GM12878 (cell line): ENCODE measurements around the gene KRT79. TPM values are rescaled to one million over a fixed set of nuclear protein-coding genes. Genes with fewer than 3 reads are reported as not detected.

Source experiments
- ATAC-seq: fragments of 200-7000 bp; cut with Tn5 transposase; 3 replicates; pipeline ENCODE4 v1.9.1; 2020; ENCODE audit warnings: mild to moderate bottlenecking, moderate library complexity
- BruUV-seq: library from RNA; stranded (reverse); fragments of 400-500 nt; replicated peaks from 2 replicates; lab custom pipeline; 2021; lab: Mats Ljungman, UMichigan
- CTCF ChIA-PET: fragments of 300-600 bp; sonication (Branson Sonifier 250); formaldehyde crosslinking; extraction: SDS; loops from one replicate; lab custom pipeline; 2021; ENCODE audit warnings: inconsistent platforms; lab: Yijun Ruan, JAX
- POLR2A ChIA-PET: fragments of 350-600 bp; formaldehyde crosslinking; extraction: SDS; loops from one replicate; lab custom pipeline; 2021; ENCODE audit warnings: inconsistent platforms; lab: Charles Lee
- RAD21 ChIA-PET: fragments of 300-600 bp; sonication (Branson Sonifier 250); formaldehyde crosslinking; loops from one replicate; lab custom pipeline; 2023; ENCODE audit warnings: antibody characterized with exemption; ENCODE audit not compliant: unreplicated experiment; lab: Charles Lee
- SMC1A ChIA-PET: fragments of 300-600 bp; sonication (Branson Sonifier 250); formaldehyde crosslinking; loops from one replicate; lab custom pipeline; 2023; ENCODE audit not compliant: unreplicated experiment, uncharacterized antibody; lab: Charles Lee
- DNase-seq: peaks from one replicate; pipeline ENCODE4 v3.0.0-alpha.2; 2011; ENCODE audit warnings: low read depth, low spot score
- FAIRE-seq: peaks from 3 replicates; lab custom pipeline; 2011; peaks lifted over from hg19 to GRCh38; lab: Jason Lieb, UNC
- H2AFZ ChIP-seq: 2 replicates; pipeline ENCODE4 v1.6.0; 2011; ENCODE audit warnings: low read depth, low read length, control low read depth; ENCODE audit not compliant: control insufficient read depth
- H3K27ac ChIP-seq: 2 replicates; pipeline ENCODE4 v1.5.1; 2011; ENCODE audit warnings: control low read depth; ENCODE audit not compliant: control insufficient read depth, insufficient read depth
- H3K27me3 ChIP-seq, 2 experiments: replicated peaks in 1 of 2; 2 replicates each; pipeline versions ENCODE4 v1.6.0 to v1.6.1; 2011; ENCODE audit warnings: low read length in 1 of 2; ENCODE audit not compliant: control insufficient read depth in 2 of 2, insufficient read depth in 2 of 2
- H3K36me3 ChIP-seq, 2 experiments: 2 replicates each; pipeline ENCODE4 v1.5.1; 2011; ENCODE audit warnings: low read length in 1 of 2; ENCODE audit not compliant: control insufficient read depth in 2 of 2, insufficient read depth in 2 of 2
- H3K4me1 ChIP-seq: 2 replicates; pipeline ENCODE4 v1.6.1; 2011; ENCODE audit warnings: mild to moderate bottlenecking, low read length, moderate library complexity, mixed read lengths; ENCODE audit not compliant: control insufficient read depth, insufficient read depth
- H3K4me2 ChIP-seq: 2 replicates; pipeline ENCODE4 v1.6.0; 2011; ENCODE audit warnings: control low read depth; ENCODE audit not compliant: control insufficient read depth, insufficient read depth
- H3K4me3 ChIP-seq: fragments of 200-600 bp; sonication (generic); 2 replicates; pipeline ENCODE4 v1.5.1; 2016
- H3K79me2 ChIP-seq: 2 replicates; pipeline ENCODE4 v1.6.0; 2011; ENCODE audit warnings: low read length; ENCODE audit not compliant: control insufficient read depth, insufficient read depth
- H3K9ac ChIP-seq: 2 replicates; pipeline ENCODE4 v1.8.0; 2011; ENCODE audit warnings: low read length, control low read depth, mixed read lengths; ENCODE audit not compliant: control insufficient read depth, insufficient read depth
- H3K9me3 ChIP-seq: replicated peaks from 3 replicates; pipeline ENCODE4 v1.5.1; 2011; ENCODE audit warnings: mild to moderate bottlenecking, low read length; ENCODE audit not compliant: control insufficient read depth, insufficient read depth
- H4K20me1 ChIP-seq: 2 replicates; pipeline ENCODE4 v1.6.0; 2011; ENCODE audit not compliant: control insufficient read depth, insufficient read depth
- BCL11A ChIP-seq: IDR thresholded peaks from 2 replicates; pipeline ENCODE4 v1.6.1; 2011; ENCODE audit warnings: low read depth, low read length
- CHD4 ChIP-seq: fragments of 200-600 bp; sonication (generic); IDR thresholded peaks from 2 replicates; pipeline ENCODE4 v1.6.1; 2016; ENCODE audit warnings: mild to moderate bottlenecking
- MEF2A ChIP-seq: IDR thresholded peaks from 2 replicates; pipeline ENCODE4 v1.6.1; 2011; ENCODE audit warnings: low read depth, mild to moderate bottlenecking, low read length, moderate library complexity; ENCODE audit not compliant: insufficient read depth
- NFXL1 ChIP-seq: fragments of 450-650 bp; IDR thresholded peaks from 2 replicates; pipeline ENCODE4 v1.6.1; 2017; ENCODE audit warnings: antibody characterized with exemption, mild to moderate bottlenecking, borderline replicate concordance
- SIN3A ChIP-seq: IDR thresholded peaks from 2 replicates; pipeline ENCODE4 v1.6.1; 2012; ENCODE audit warnings: low read depth, low read length, improper control_type of control experiment
- TCF3 ChIP-seq: IDR thresholded peaks from 2 replicates; pipeline ENCODE4 v1.6.1; 2012; ENCODE audit warnings: low read depth, mild to moderate bottlenecking, low read length, borderline replicate concordance; ENCODE audit not compliant: insufficient read depth
- WGBS: methylation state at CpG from one replicate; pipeline ENCODE4 v1.1.6; 2016; ENCODE audit warnings: low lambda C conversion rate; ENCODE audit not compliant: insufficient replicate concordance, insufficient coverage; ENCODE audit errors: missing lambda C conversion rate; 5-methylcytosine and 5-hydroxymethylcytosine counted together
- in situ Hi-C: fragments of 300-500 bp; cut with MboI; formaldehyde crosslinking; loops from 9 replicates; pipeline ENCODE4 v1.14.3; 2018; ENCODE audit warnings: mixed read lengths
- intact Hi-C: fragments of 100-400 bp; cut with micrococcal nuclease; formaldehyde crosslinking; loops from one replicate; pipeline ENCODE4 v1.14.2; 2022; ENCODE audit not compliant: unreplicated experiment
- polyA plus RNA-seq, 11 experiments: library from polyadenylated mRNA; depleted of rRNA in 4 of 11; unstranded in 6 of 11; stranded (reverse) in 5 of 11; fragments of >200 nt; fragmentation: Nextera tagmentation in 4 of 11; fragmentation: Illumina TruSeq in 1 of 11; extraction: Ambion mirVana in 4 of 11; extraction: Trizol in 1 of 11; gene quantifications; 1 replicate in 1 of 11; 2 replicates in 10 of 11; pipeline versions ENCODE4 v1.2.1 to v1.2.3, GENCODE V29; 2011 to 2016; ENCODE audit warnings: inconsistent platforms in 2 of 11, missing spikeins in 2 of 11, low read depth in 1 of 11
- total RNA-seq, 4 experiments: library from RNA; depleted of rRNA in 3 of 4; stranded (reverse); fragments of >200 nt in 3 of 4; fragmentation: Illumina TruSeq in 1 of 4; extraction: Trizol in 1 of 4; gene quantifications; 2 replicates each; pipeline versions ENCODE4 v1.2.1 to v1.2.3, GENCODE V29; 2013 to 2021
- TF ChIP-seq, protein P1 (sequence below): fragments of 450-650 bp; IDR thresholded peaks from 2 replicates; pipeline ENCODE4 v1.6.1; 2017; ENCODE audit warnings: mild to moderate bottlenecking, low read depth, inconsistent platforms; ENCODE audit not compliant: poor library complexity, severe bottlenecking
- TF ChIP-seq, protein P2 (sequence below): fragments of 450-650 bp; conservative IDR thresholded peaks from 2 replicates; pipeline ENCODE4 v1.6.1; 2017; ENCODE audit warnings: mild to moderate bottlenecking, moderate library complexity
- TF ChIP-seq, protein P3 (sequence below): fragments of 450-650 bp; formaldehyde crosslinking; IDR thresholded peaks from 2 replicates; pipeline ENCODE4 v1.4.0; 2022; ENCODE audit warnings: mild to moderate bottlenecking, moderate library complexity

KRT79 gene
- total and polyA plus RNA-seq, 10 of the 15 experiments (the other 5 are each of a cell fraction or from before 2014, with no cell fraction given) = 0.03 to 0.09 (median 0.07) TPM; not detected in 7

DNA sequence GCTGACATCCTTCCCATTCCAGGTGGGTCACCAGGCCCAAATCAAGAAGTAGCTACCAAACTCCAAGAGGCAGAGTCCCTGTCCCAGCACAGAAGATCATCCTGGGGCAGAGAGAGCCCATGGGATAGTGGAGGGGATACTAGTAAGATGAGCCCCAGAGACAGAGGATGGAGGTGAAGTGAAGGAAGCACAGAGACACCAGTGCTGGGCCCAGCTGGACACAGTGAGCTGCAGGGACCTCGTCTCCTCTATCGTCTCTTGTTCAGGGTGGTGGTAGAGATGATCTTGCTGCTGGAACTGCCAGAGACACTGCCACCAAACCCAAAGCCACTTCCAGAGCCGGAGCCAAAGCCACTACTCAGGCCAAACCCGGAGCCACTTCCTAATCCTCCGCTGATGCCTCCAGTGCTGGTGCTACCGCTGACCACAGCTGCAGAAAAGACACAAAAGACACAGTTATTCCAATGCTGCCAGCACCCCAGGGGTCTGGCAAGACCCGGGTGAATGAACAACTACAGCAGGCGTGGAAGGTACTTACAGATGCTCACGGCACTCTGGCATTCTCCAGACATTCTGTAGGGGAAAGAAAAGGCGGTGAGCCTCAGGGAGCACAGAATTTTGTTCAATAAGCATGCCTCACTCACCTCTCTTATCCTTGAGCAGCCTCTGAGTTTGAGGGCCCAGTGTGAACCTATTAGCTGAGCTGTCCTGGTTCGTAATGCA lies 27.1 kb downstream of the KRT79 start:
- intact Hi-C loops (no loop called here), in situ Hi-C loops (no loop called here)
- no peaks in the 10 kb centered on the region for H3K79me2 ChIP-seq
- H3K27ac ChIP-seq = no peak overlapping the region
- ATAC-seq (no peak), FAIRE-seq (no peak), DNase-seq (no peak)
- no peaks in the 10 kb centered on the region for H4K20me1 ChIP-seq
- no peaks in the 10 kb centered on the region for H3K4me1 ChIP-seq
- no TSS peak for BruUV-seq
- H2AFZ ChIP-seq = no peak overlapping the region
- POLR2A ChIA-PET = no interaction called here
- WGBS = 14% methylated on average over 11 of the region's 11 CpGs
- CTCF ChIA-PET = no interaction called here
- no peak overlapping the region for H3K4me3 ChIP-seq
- H3K27me3 ChIP-seq = peaks cover 0 to 5% of the 10 kb centered on the region in 2 experiments; a peak in 1 of 4 replicates
- H3K4me2 ChIP-seq = no peak overlapping the region
- H3K36me3 ChIP-seq = no peaks in the 10 kb centered on the region
- SMC1A ChIA-PET = no interaction called here
- no peaks in the 10 kb centered on the region for H3K9me3 ChIP-seq
- TF ChIP-seq SIN3A (no peak), NFXL1 (no peak), TCF3 (no peak), CHD4 (no peak), MEF2A (no peak), BCL11A (no peak)
- TF ChIP-seq, protein P1, sequence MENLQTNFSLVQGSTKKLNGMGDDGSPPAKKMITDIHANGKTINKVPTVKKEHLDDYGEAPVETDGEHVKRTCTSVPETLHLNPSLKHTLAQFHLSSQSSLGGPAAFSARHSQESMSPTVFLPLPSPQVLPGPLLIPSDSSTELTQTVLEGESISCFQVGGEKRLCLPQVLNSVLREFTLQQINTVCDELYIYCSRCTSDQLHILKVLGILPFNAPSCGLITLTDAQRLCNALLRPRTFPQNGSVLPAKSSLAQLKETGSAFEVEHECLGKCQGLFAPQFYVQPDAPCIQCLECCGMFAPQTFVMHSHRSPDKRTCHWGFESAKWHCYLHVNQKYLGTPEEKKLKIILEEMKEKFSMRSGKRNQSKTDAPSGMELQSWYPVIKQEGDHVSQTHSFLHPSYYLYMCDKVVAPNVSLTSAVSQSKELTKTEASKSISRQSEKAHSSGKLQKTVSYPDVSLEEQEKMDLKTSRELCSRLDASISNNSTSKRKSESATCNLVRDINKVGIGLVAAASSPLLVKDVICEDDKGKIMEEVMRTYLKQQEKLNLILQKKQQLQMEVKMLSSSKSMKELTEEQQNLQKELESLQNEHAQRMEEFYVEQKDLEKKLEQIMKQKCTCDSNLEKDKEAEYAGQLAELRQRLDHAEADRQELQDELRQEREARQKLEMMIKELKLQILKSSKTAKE = no peak
- TF ChIP-seq, protein P2, sequence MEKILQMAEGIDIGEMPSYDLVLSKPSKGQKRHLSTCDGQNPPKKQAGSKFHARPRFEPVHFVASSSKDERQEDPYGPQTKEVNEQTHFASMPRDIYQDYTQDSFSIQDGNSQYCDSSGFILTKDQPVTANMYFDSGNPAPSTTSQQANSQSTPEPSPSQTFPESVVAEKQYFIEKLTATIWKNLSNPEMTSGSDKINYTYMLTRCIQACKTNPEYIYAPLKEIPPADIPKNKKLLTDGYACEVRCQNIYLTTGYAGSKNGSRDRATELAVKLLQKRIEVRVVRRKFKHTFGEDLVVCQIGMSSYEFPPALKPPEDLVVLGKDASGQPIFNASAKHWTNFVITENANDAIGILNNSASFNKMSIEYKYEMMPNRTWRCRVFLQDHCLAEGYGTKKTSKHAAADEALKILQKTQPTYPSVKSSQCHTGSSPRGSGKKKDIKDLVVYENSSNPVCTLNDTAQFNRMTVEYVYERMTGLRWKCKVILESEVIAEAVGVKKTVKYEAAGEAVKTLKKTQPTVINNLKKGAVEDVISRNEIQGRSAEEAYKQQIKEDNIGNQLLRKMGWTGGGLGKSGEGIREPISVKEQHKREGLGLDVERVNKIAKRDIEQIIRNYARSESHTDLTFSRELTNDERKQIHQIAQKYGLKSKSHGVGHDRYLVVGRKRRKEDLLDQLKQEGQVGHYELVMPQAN = no peak
- TF ChIP-seq, protein P3, sequence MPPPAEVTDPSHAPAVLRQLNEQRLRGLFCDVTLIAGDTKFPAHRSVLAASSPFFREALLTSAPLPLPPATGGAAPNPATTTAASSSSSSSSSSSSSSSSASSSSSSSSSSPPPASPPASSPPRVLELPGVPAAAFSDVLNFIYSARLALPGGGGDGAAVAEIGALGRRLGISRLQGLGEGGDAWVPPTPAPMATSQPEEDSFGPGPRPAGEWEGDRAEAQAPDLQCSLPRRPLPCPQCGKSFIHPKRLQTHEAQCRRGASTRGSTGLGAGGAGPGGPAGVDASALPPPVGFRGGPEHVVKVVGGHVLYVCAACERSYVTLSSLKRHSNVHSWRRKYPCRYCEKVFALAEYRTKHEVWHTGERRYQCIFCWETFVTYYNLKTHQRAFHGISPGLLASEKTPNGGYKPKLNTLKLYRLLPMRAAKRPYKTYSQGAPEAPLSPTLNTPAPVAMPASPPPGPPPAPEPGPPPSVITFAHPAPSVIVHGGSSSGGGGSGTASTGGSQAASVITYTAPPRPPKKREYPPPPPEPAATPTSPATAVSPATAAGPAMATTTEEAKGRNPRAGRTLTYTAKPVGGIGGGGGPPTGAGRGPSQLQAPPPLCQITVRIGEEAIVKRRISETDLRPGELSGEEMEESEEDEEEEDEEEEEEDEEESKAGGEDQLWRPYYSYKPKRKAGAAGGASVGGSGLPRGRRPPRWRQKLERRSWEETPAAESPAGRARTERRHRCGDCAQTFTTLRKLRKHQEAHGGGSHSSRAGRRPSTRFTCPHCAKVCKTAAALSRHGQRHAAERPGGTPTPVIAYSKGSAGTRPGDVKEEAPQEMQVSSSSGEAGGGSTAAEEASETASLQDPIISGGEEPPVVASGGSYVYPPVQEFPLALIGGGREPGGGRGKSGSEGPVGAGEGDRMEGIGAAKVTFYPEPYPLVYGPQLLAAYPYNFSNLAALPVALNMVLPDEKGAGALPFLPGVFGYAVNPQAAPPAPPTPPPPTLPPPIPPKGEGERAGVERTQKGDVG (CRISPR knock-in tag) = no peak
- no peak overlapping the region for H3K9ac ChIP-seq
- RAD21 ChIA-PET = interaction anchor here (0.5 kb wide), 1 partner anchor 687 kb away, joined by 3 read pairs; no protein-coding TSS in a partner anchor
